Measurements from ENCODE around the gene DEPDC1. TPM values are rescaled to one million over a fixed set of nuclear protein-coding genes. Genes with fewer than 3 reads are reported as not detected.

DEPDC1 gene
- total and polyA plus RNA-seq, 4 donors, result 0.28 to 4.1 (median 0.40) TPM

GRCh38 chr1:68445709-68446108 lies 51.2 kb downstream of the DEPDC1 start:
- no peak for TF ChIP-seq CTCF (IDR thresholded peaks at IDR 0.05; ENCODE audit: control extremely low read depth, extremely low read depth)
- Histone ChIP-seq H3K9ac (ENCODE audit: insufficient read depth in 1 of 2, low read length in 2 of 2) (no peak overlapping the region), H3K27ac (ENCODE audit: low read depth in 1 of 2, low read length in 1 of 2) (no peak overlapping the region), H3K4me1 (ENCODE audit: control insufficient read depth in 5 of 5, insufficient read depth in 5 of 5, low read length in 5 of 5) (peaks cover 0 to 2% (median 0%) of the 10 kb centered on the region in 5 donors), H3K4me3 (no peak overlapping the region), H3K27me3 (ENCODE audit: control insufficient read depth in 3 of 3, insufficient read depth in 3 of 3, low read length in 2 of 3) (no peaks in the 10 kb centered on the region), H3K9me3 (ENCODE audit: control insufficient read depth in 4 of 4, insufficient read depth in 3 of 4, low read length in 3 of 4) (no peaks in the 10 kb centered on the region), H3K36me3 (ENCODE audit: control insufficient read depth in 4 of 4, insufficient read depth in 4 of 4, low read length in 4 of 4) (no peaks in the 10 kb centered on the region)
- no peak for DNase-seq
- ATAC-seq (ENCODE audit: insufficient read depth, low FRiP score), result no peak
- 89 to 90% methylated on average over 6 of the region's 6 CpGs for WGBS, 2 donors

- peak in 2 of 3 donors; percentile 24 to 39 for DNase-seq
- peak; percentile 53 for ATAC-seq (ENCODE audit: insufficient read depth, low FRiP score)
- peaks cover 0 to 2% (median 0%) of the 10 kb centered on the region in 3 donors for H3K27me3 ChIP-seq (ENCODE audit: control insufficient read depth in 3 of 3, insufficient read depth in 3 of 3, low read length in 2 of 3)
Measured at GRCh38 chr1:68442822-68443556, 53.9 kb downstream of the DEPDC1 start.

GRCh38 chr1:68442006-68442405 lies 54.9 kb downstream of the DEPDC1 start:
- Histone ChIP-seq H3K9me3 (ENCODE audit: control insufficient read depth in 4 of 4, insufficient read depth in 3 of 4, low read length in 3 of 4) (no peaks in the 10 kb centered on the region), H3K4me1 (ENCODE audit: control insufficient read depth in 5 of 5, insufficient read depth in 5 of 5, low read length in 5 of 5) (no peaks in the 10 kb centered on the region), H3K27ac (ENCODE audit: low read depth in 1 of 2, low read length in 1 of 2) (no peak overlapping the region), H3K36me3 (ENCODE audit: control insufficient read depth in 4 of 4, insufficient read depth in 4 of 4, low read length in 4 of 4) (no peaks in the 10 kb centered on the region), H3K9ac (ENCODE audit: insufficient read depth in 1 of 2, low read length in 2 of 2) (no peak overlapping the region), H3K27me3 (ENCODE audit: control insufficient read depth in 3 of 3, insufficient read depth in 3 of 3, low read length in 2 of 3) (peaks cover 0 to 2% (median 0%) of the 10 kb centered on the region in 3 donors), H3K4me3 (no peak overlapping the region)
- no peak for TF ChIP-seq CTCF (IDR thresholded peaks at IDR 0.05; ENCODE audit: control extremely low read depth, extremely low read depth)
- WGBS, 2 donors, result 85 to 87% methylated on average over 4 of the region's 4 CpGs
- ATAC-seq (ENCODE audit: insufficient read depth, low FRiP score) (no peak), DNase-seq (no peak)

More at GRCh38 chr1:68442822-68443556, 53.9 kb downstream of the DEPDC1 start:
- 39% methylated on average over 5 of the region's 5 CpGs for WGBS, 2 donors
- Histone ChIP-seq H3K4me1 (ENCODE audit: control insufficient read depth in 5 of 5, insufficient read depth in 5 of 5, low read length in 5 of 5) (no peaks in the 10 kb centered on the region), H3K27ac (ENCODE audit: low read depth in 1 of 2, low read length in 1 of 2) (no peak overlapping the region), H3K4me3 (no peak overlapping the region), H3K9ac (ENCODE audit: insufficient read depth in 1 of 2, low read length in 2 of 2) (no peak overlapping the region), H3K36me3 (ENCODE audit: control insufficient read depth in 4 of 4, insufficient read depth in 4 of 4, low read length in 4 of 4) (no peaks in the 10 kb centered on the region), H3K9me3 (ENCODE audit: control insufficient read depth in 4 of 4, insufficient read depth in 3 of 4, low read length in 3 of 4) (no peaks in the 10 kb centered on the region)
- no peak for TF ChIP-seq CTCF (IDR thresholded peaks at IDR 0.05; ENCODE audit: control extremely low read depth, extremely low read depth)
